A549 (cell line): ENCODE data around the gene SLC35F3. TPM values are rescaled to one million over a fixed set of nuclear protein-coding genes. Genes with fewer than 3 reads are reported as not detected.

Experiments
- BHLHE40 ChIP-seq: IDR thresholded peaks from 2 replicates; pipeline ENCODE4 v1.6.1; 2012; ENCODE audit warnings: low read depth, low read length, inconsistent platforms
- CHD2 ChIP-seq: fragments of 150-350 bp; IDR thresholded peaks from 2 replicates; pipeline ENCODE4 v1.6.1; 2014; ENCODE audit warnings: low read length; ENCODE audit not compliant: partially characterized antibody
- CHD4 ChIP-seq: fragments of 200-600 bp; sonication (generic); IDR thresholded peaks from 2 replicates; pipeline ENCODE4 v1.6.1; 2016; ENCODE audit warnings: antibody characterized with exemption, mild to moderate bottlenecking, borderline replicate concordance
- ESRRA ChIP-seq: fragments of 150-350 bp; IDR thresholded peaks from 2 replicates; pipeline ENCODE4 v1.6.1; 2014; ENCODE audit warnings: mild to moderate bottlenecking, low read length, borderline replicate concordance
- FOSB ChIP-seq: fragments of 250-450 bp; sonication (Bioruptor Pico); IDR thresholded peaks from 2 replicates; pipeline ENCODE4 v1.5.0; 2020; ENCODE audit warnings: mild to moderate bottlenecking, moderate library complexity
- FOSL2 ChIP-seq, 2 experiments: fragments of 450-650 bp in 1 of 2; fragments of >200 bp in 1 of 2; sonication (Bioruptor Twin) in 1 of 2; formaldehyde crosslinking; IDR thresholded peaks; 2 replicates each; pipeline versions ENCODE4 v1.5.0 to v1.6.1; 2016 to 2020; ENCODE audit warnings: mild to moderate bottlenecking in 1 of 2, moderate library complexity in 1 of 2
- FOXS1 ChIP-seq: fragments of 250-450 bp; sonication (Bioruptor Pico); IDR thresholded peaks from 2 replicates; pipeline ENCODE4 v1.5.0; 2020; ENCODE audit warnings: mild to moderate bottlenecking, moderate library complexity
- HDAC2 ChIP-seq: fragments of 200-600 bp; sonication (generic); IDR thresholded peaks from 2 replicates; pipeline ENCODE4 v1.6.1; 2016
- HOXB5 ChIP-seq: fragments of 250-450 bp; sonication (Bioruptor Pico); IDR thresholded peaks from 2 replicates; pipeline ENCODE4 v1.5.0; 2020; ENCODE audit warnings: mild to moderate bottlenecking, moderate library complexity
- JUN ChIP-seq, 2 experiments: fragments of >200 bp; sonication (Bioruptor Twin); formaldehyde crosslinking; IDR thresholded peaks; 2 replicates in 1 of 2; 3 replicates in 1 of 2; pipeline ENCODE4 v1.6.1; 2016 to 2017
- JUNB ChIP-seq: fragments of >200 bp; sonication (Bioruptor Twin); formaldehyde crosslinking; IDR thresholded peaks from 2 replicates; pipeline ENCODE4 v1.6.1; 2016
- KDM5A ChIP-seq: fragments of 200-600 bp; sonication (generic); IDR thresholded peaks from 2 replicates; pipeline ENCODE4 v1.6.1; 2016; ENCODE audit warnings: antibody characterized with exemption, mild to moderate bottlenecking
- MAFK ChIP-seq: fragments of 450-650 bp; IDR thresholded peaks from 2 replicates; pipeline ENCODE4 v1.6.1; 2014; ENCODE audit not compliant: partially characterized antibody
- MAZ ChIP-seq: fragments of 150-350 bp; IDR thresholded peaks from 2 replicates; pipeline ENCODE4 v1.6.1; 2014; ENCODE audit warnings: antibody characterized with exemption, low read depth, low read length, borderline replicate concordance
- MYC ChIP-seq: IDR thresholded peaks from 2 replicates; pipeline ENCODE4 v1.6.1; 2012; ENCODE audit warnings: mild to moderate bottlenecking, inconsistent platforms, low read length, improper control_type of control experiment, borderline replicate concordance
- NFE2L2 ChIP-seq: fragments of 150-350 bp; conservative IDR thresholded peaks from 2 replicates; pipeline ENCODE4 v1.6.1; 2014; ENCODE audit warnings: low read length
- NPAS2 ChIP-seq: fragments of 250-450 bp; sonication (Bioruptor Pico); IDR thresholded peaks from 2 replicates; pipeline ENCODE4 v1.8.0; 2022; ENCODE audit warnings: mild to moderate bottlenecking, moderate library complexity, borderline replicate concordance
- POLR2AphosphoS2 ChIP-seq: conservative IDR thresholded peaks from 2 replicates; pipeline ENCODE4 v1.6.1; 2012; ENCODE audit warnings: low read length, improper control_type of control experiment, inconsistent platforms
- RAD21 ChIP-seq, 2 experiments: fragments of >200 bp in 1 of 2; sonication (Bioruptor Twin) in 1 of 2; formaldehyde crosslinking in 1 of 2; IDR thresholded peaks in 1 of 2; conservative IDR thresholded peaks in 1 of 2; 2 replicates in 1 of 2; 3 replicates in 1 of 2; pipeline ENCODE4 v1.6.1; 2012 to 2018; ENCODE audit warnings: inconsistent platforms in 1 of 2
- RARB ChIP-seq: fragments of 250-450 bp; sonication (Bioruptor Pico); IDR thresholded peaks from 2 replicates; pipeline ENCODE4 v1.8.0; 2021; ENCODE audit warnings: mild to moderate bottlenecking, moderate library complexity
- RCOR1 ChIP-seq: fragments of 150-350 bp; IDR thresholded peaks from 2 replicates; pipeline ENCODE4 v1.6.1; 2014; ENCODE audit warnings: antibody characterized with exemption, low read length, low read depth
- RFX5 ChIP-seq: fragments of 450-650 bp; IDR thresholded peaks from 2 replicates; pipeline ENCODE4 v1.7.1; 2014; ENCODE audit warnings: antibody characterized with exemption, mild to moderate bottlenecking, moderate library complexity
- RNF2 ChIP-seq: fragments of 200-600 bp; sonication (generic); IDR thresholded peaks from 2 replicates; pipeline ENCODE4 v1.6.1; 2016; ENCODE audit warnings: low read depth, mild to moderate bottlenecking, antibody characterized with exemption, moderate library complexity, borderline replicate concordance
- TP53 ChIP-seq: fragments of 250-450 bp; sonication (Bioruptor Pico); IDR thresholded peaks from 2 replicates; pipeline ENCODE4 v1.5.0; 2021; ENCODE audit warnings: mild to moderate bottlenecking, moderate library complexity
- ZC3H11A ChIP-seq: fragments of 450-650 bp; IDR thresholded peaks from 2 replicates; pipeline ENCODE4 v1.6.1; 2014; ENCODE audit warnings: antibody characterized with exemption, mild to moderate bottlenecking
- polyA plus RNA-seq, 4 experiments: library from polyadenylated mRNA; depleted of rRNA in 3 of 4; stranded (reverse); fragments of >200 nt; fragmentation: RNase III in 1 of 4; extraction: RNeasy Plus Mini Kit Qiagen cat#74134 plus additional on column Dnase treatment in 1 of 4; gene quantifications; 2 replicates in 3 of 4; 3 replicates in 1 of 4; pipeline ENCODE4 v1.2.3, GENCODE V29; 2011 to 2017
- TF ChIP-seq, protein P1 (sequence below): fragments of >200 bp; sonication (Bioruptor Twin); formaldehyde crosslinking; IDR thresholded peaks from 3 replicates; pipeline ENCODE4 v1.6.1; 2016
- TF ChIP-seq, protein P2 (sequence below): fragments of 450-650 bp; IDR thresholded peaks from 2 replicates; pipeline ENCODE4 v1.6.1; 2014; ENCODE audit warnings: antibody characterized with exemption
- TF ChIP-seq, protein P3 (sequence below): fragments of 200-600 bp; sonication (generic); IDR thresholded peaks from 2 replicates; pipeline ENCODE4 v1.6.1; 2016; ENCODE audit warnings: antibody characterized with exemption, mild to moderate bottlenecking, moderate library complexity
- TF ChIP-seq, protein P4 (sequence below): fragments of 250-450 bp; sonication (Bioruptor Pico); IDR thresholded peaks from 2 replicates; pipeline ENCODE4 v1.5.0; 2021; ENCODE audit warnings: mild to moderate bottlenecking, moderate library complexity, borderline replicate concordance
- TF ChIP-seq, protein P5 (sequence below): fragments of >200 bp; sonication (Bioruptor Twin); formaldehyde crosslinking; IDR thresholded peaks from 3 replicates; pipeline ENCODE4 v1.5.1; 2016
- TF ChIP-seq, protein P6 (sequence below): IDR thresholded peaks from 2 replicates; pipeline ENCODE4 v1.6.1; 2012

Gene SLC35F3
- polyA plus RNA-seq, 2 of the 4 experiments (the other 2 are of a cell fraction) = 5.5 to 7.8 TPM

DNA sequence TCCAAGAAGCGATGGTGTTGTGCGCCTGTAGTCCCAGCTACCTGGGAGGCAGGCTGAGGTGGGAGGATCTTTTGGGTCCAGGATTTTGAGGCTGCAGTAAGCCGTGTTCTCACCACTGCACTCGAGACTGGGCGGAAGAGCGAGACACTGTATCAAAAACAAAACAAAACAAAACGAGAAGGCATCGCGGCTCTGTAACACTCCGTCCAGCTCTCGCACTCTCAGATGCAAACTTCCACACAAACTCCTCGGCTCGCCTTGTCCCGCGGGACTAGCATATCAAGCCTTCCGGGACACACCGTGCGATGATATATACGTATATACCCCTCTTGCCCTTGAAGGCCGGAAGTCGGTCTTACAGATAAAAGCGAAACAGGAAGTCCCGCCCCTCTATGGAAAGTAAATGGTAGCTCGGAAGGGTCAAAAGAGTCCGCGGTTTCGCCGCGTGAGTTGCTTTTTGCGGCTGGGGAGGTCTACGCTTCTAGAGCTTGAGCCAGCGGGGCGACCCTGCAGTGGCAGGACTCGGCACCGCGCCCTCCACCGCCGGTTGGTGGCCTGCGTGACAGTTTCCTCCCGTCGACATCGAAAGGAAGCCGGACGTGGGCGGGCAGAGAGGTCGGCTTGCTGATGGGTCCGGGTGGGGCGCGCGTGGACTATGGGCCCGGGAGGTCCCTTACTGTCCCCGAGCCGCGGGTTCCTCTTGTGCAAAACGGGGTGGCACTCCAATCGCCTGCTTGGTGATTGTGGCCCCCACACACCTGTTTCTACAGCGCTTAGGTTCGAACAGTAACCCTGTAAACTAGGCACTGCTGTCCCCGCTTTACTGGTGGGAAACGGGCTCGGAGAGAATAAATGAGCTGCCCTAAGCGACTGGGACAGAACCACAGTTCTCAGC, 468.8 kb downstream of the SLC35F3 start, which contains the start of gene COA6 (continued):
- TF ChIP-seq, protein P1, sequence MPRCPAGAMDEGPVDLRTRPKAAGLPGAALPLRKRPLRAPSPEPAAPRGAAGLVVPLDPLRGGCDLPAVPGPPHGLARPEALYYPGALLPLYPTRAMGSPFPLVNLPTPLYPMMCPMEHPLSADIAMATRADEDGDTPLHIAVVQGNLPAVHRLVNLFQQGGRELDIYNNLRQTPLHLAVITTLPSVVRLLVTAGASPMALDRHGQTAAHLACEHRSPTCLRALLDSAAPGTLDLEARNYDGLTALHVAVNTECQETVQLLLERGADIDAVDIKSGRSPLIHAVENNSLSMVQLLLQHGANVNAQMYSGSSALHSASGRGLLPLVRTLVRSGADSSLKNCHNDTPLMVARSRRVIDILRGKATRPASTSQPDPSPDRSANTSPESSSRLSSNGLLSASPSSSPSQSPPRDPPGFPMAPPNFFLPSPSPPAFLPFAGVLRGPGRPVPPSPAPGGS = peak; percentile 86; the same call in 2 of the 3 replicates
- TF ChIP-seq, protein P2, sequence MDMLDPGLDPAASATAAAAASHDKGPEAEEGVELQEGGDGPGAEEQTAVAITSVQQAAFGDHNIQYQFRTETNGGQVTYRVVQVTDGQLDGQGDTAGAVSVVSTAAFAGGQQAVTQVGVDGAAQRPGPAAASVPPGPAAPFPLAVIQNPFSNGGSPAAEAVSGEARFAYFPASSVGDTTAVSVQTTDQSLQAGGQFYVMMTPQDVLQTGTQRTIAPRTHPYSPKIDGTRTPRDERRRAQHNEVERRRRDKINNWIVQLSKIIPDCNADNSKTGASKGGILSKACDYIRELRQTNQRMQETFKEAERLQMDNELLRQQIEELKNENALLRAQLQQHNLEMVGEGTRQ = peak; percentile 45
- no peak for TF ChIP-seq MAZ
- TF ChIP-seq BHLHE40 = 0 out of 2 replicates have a peak, but pooled peaks have one; percentile 19
- peak; percentile 69 to 95; a peak in 4 of 5 replicates for TF ChIP-seq JUN (IDR thresholded peaks at IDR 0.05)
- no peak for TF ChIP-seq CHD4
- no peak for TF ChIP-seq NPAS2 (CRISPR knock-in tag)
- no peak for TF ChIP-seq NFE2L2
- 0 out of 2 replicates have a peak, but pooled peaks have one; percentile 60 for TF ChIP-seq FOSB (CRISPR knock-in tag)
- peak; percentile 69; the same call in 1 of the 2 replicates for TF ChIP-seq MYC
- no peak for TF ChIP-seq JUNB
- TF ChIP-seq RARB = no peak
- TF ChIP-seq, protein P3, sequence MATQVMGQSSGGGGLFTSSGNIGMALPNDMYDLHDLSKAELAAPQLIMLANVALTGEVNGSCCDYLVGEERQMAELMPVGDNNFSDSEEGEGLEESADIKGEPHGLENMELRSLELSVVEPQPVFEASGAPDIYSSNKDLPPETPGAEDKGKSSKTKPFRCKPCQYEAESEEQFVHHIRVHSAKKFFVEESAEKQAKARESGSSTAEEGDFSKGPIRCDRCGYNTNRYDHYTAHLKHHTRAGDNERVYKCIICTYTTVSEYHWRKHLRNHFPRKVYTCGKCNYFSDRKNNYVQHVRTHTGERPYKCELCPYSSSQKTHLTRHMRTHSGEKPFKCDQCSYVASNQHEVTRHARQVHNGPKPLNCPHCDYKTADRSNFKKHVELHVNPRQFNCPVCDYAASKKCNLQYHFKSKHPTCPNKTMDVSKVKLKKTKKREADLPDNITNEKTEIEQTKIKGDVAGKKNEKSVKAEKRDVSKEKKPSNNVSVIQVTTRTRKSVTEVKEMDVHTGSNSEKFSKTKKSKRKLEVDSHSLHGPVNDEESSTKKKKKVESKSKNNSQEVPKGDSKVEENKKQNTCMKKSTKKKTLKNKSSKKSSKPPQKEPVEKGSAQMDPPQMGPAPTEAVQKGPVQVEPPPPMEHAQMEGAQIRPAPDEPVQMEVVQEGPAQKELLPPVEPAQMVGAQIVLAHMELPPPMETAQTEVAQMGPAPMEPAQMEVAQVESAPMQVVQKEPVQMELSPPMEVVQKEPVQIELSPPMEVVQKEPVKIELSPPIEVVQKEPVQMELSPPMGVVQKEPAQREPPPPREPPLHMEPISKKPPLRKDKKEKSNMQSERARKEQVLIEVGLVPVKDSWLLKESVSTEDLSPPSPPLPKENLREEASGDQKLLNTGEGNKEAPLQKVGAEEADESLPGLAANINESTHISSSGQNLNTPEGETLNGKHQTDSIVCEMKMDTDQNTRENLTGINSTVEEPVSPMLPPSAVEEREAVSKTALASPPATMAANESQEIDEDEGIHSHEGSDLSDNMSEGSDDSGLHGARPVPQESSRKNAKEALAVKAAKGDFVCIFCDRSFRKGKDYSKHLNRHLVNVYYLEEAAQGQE = peak; percentile 50
- TF ChIP-seq RFX5 = no peak
- TF ChIP-seq, protein P4, sequence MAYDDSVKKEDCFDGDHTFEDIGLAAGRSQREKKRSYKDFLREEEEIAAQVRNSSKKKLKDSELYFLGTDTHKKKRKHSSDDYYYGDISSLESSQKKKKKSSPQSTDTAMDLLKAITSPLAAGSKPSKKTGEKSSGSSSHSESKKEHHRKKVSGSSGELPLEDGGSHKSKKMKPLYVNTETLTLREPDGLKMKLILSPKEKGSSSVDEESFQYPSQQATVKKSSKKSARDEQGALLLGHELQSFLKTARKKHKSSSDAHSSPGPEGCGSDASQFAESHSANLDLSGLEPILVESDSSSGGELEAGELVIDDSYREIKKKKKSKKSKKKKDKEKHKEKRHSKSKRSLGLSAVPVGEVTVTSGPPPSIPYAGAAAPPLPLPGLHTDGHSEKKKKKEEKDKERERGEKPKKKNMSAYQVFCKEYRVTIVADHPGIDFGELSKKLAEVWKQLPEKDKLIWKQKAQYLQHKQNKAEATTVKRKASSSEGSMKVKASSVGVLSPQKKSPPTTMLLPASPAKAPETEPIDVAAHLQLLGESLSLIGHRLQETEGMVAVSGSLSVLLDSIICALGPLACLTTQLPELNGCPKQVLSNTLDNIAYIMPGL (CRISPR knock-in tag) = no peak
- TF ChIP-seq RNF2 = no peak
- TF ChIP-seq ZC3H11A = no peak
- TF ChIP-seq, protein P5, sequence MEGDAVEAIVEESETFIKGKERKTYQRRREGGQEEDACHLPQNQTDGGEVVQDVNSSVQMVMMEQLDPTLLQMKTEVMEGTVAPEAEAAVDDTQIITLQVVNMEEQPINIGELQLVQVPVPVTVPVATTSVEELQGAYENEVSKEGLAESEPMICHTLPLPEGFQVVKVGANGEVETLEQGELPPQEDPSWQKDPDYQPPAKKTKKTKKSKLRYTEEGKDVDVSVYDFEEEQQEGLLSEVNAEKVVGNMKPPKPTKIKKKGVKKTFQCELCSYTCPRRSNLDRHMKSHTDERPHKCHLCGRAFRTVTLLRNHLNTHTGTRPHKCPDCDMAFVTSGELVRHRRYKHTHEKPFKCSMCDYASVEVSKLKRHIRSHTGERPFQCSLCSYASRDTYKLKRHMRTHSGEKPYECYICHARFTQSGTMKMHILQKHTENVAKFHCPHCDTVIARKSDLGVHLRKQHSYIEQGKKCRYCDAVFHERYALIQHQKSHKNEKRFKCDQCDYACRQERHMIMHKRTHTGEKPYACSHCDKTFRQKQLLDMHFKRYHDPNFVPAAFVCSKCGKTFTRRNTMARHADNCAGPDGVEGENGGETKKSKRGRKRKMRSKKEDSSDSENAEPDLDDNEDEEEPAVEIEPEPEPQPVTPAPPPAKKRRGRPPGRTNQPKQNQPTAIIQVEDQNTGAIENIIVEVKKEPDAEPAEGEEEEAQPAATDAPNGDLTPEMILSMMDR = no peak
- no peak for TF ChIP-seq TP53 (CRISPR knock-in tag)
- no peak for TF ChIP-seq RCOR1
- peak; percentile 30; the same call in 1 of the 2 replicates for TF ChIP-seq ESRRA
- TF ChIP-seq, protein P6, sequence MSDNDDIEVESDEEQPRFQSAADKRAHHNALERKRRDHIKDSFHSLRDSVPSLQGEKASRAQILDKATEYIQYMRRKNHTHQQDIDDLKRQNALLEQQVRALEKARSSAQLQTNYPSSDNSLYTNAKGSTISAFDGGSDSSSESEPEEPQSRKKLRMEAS = peak; percentile 91
- no peak for TF ChIP-seq FOXS1 (CRISPR knock-in tag)
- no peak for TF ChIP-seq FOSL2 (IDR thresholded peaks at IDR 0.05)
- peak; percentile 17; the same call in 1 of the 2 replicates for TF ChIP-seq FOSL2 (CRISPR knock-in tag; IDR thresholded peaks at IDR 0.05)
- peak; percentile 66 for TF ChIP-seq CHD2
- TF ChIP-seq POLR2AphosphoS2 = no peak
- no peak; the same call in 1 of the 2 replicates for TF ChIP-seq HOXB5
- TF ChIP-seq KDM5A = peak; percentile 86
- TF ChIP-seq RAD21 (conservative IDR thresholded peaks at IDR 0.05 in 1 of 2, IDR thresholded peaks at IDR 0.05 in 1 of 2) = peak; percentile 15 to 23; a peak in 1 of 5 replicates
- TF ChIP-seq HDAC2 = no peak
- no peak for TF ChIP-seq MAFK
